IMR-90 (cell line): ENCODE data around the gene SYNGR3. TPM values are rescaled to one million over a fixed set of nuclear protein-coding genes. Genes with fewer than 3 reads are reported as not detected.

ENCODE experiments used
- ATAC-seq: fragments of 200-7000 bp; cut with Tn5 transposase; 2 replicates; pipeline ENCODE4 v1.9.1; 2020; ENCODE audit warnings: low read depth, mild to moderate bottlenecking, moderate library complexity
- BruUV-seq: library from RNA; stranded (reverse); fragments of 400-500 nt; replicated peaks from 2 replicates; lab custom pipeline; 2021; lab: Mats Ljungman, UMichigan
- CTCF ChIA-PET: fragments of 300-600 bp; formaldehyde crosslinking; extraction: SDS; loops from one replicate; lab custom pipeline; 2021; ENCODE audit warnings: antibody characterized with exemption; lab: Yijun Ruan, JAX
- POLR2A ChIA-PET: fragments of 300-600 bp; sonication (Branson Sonifier 250); formaldehyde crosslinking; loops from one replicate; lab custom pipeline; 2022; ENCODE audit warnings: antibody characterized with exemption; ENCODE audit not compliant: unreplicated experiment; lab: Charles Lee
- DNase-seq: peaks from one replicate; pipeline ENCODE4 v3.0.0; 2013
- H2AFZ ChIP-seq: replicated peaks from 2 replicates; pipeline ENCODE3; 2013; ENCODE audit warnings: low read length, mild to moderate bottlenecking; ENCODE audit not compliant: poor library complexity
- H2AK5ac ChIP-seq: 2 replicates; pipeline ENCODE4 v1.6.1; 2013; ENCODE audit warnings: low read depth, low read length, inconsistent platforms
- H2AK9ac ChIP-seq: replicated peaks from 2 replicates; pipeline ENCODE3; 2013; ENCODE audit warnings: mild to moderate bottlenecking, low read depth, low read length, moderate library complexity; ENCODE audit not compliant: poor library complexity
- H2BK120ac ChIP-seq: 2 replicates; pipeline ENCODE4 v1.6.1; 2013; ENCODE audit warnings: low read depth, low read length, inconsistent platforms
- H2BK15ac ChIP-seq: 3 replicates; pipeline ENCODE4 v1.6.1; 2013; ENCODE audit warnings: low read depth, low read length, inconsistent platforms
- H2BK20ac ChIP-seq: 2 replicates; pipeline ENCODE4 v1.6.1; 2013; ENCODE audit warnings: low read depth, mild to moderate bottlenecking, inconsistent platforms, low read length, moderate library complexity
- H2BK5ac ChIP-seq: 2 replicates; pipeline ENCODE4 v1.6.1; 2013; ENCODE audit warnings: mild to moderate bottlenecking, low read depth, low read length, inconsistent platforms; ENCODE audit not compliant: poor library complexity, severe bottlenecking
- H3K14ac ChIP-seq: replicated peaks from 2 replicates; pipeline ENCODE4 v1.6.1; 2013; ENCODE audit warnings: low read depth, low read length, inconsistent platforms
- H3K18ac ChIP-seq: 2 replicates; pipeline ENCODE4 v1.6.1; 2013; ENCODE audit warnings: low read depth, low read length, control low read depth
- H3K23ac ChIP-seq: 2 replicates; pipeline ENCODE4 v1.6.1; 2013; ENCODE audit warnings: low read depth, low read length, inconsistent platforms
- H3K27ac ChIP-seq: 2 replicates; pipeline ENCODE4 v1.5.1; 2013; ENCODE audit warnings: mild to moderate bottlenecking, control low read depth, low read length; ENCODE audit not compliant: insufficient read depth
- H3K27me3 ChIP-seq: 2 replicates; pipeline ENCODE4 v1.6.1; 2013; ENCODE audit warnings: low read length; ENCODE audit not compliant: control insufficient read depth, insufficient read depth
- H3K36me3 ChIP-seq: 2 replicates; pipeline ENCODE4 v1.6.1; 2013; ENCODE audit warnings: low read length, mixed read lengths; ENCODE audit not compliant: control insufficient read depth, insufficient read depth
- H3K4ac ChIP-seq: 2 replicates; pipeline ENCODE4 v1.6.1; 2013; ENCODE audit warnings: low read depth, low read length, inconsistent platforms
- H3K4me1 ChIP-seq: 2 replicates; pipeline ENCODE4 v1.6.1; 2013; ENCODE audit warnings: low read length, mixed read lengths; ENCODE audit not compliant: control insufficient read depth, insufficient read depth
- H3K4me2 ChIP-seq: 2 replicates; pipeline ENCODE4 v1.6.1; 2013; ENCODE audit warnings: low read depth, mild to moderate bottlenecking, control low read depth, low read length, moderate library complexity
- H3K4me3 ChIP-seq: 2 replicates; pipeline ENCODE4 v1.5.1; 2013; ENCODE audit warnings: low read depth, mild to moderate bottlenecking, control low read depth, low read length, moderate library complexity; ENCODE audit not compliant: insufficient read depth
- H3K56ac ChIP-seq: 2 replicates; pipeline ENCODE4 v1.6.1; 2013; ENCODE audit warnings: low read length, inconsistent platforms; ENCODE audit not compliant: insufficient read depth; ENCODE audit errors: extremely low read depth
- H3K79me1 ChIP-seq, 2 experiments: 2 replicates each; pipeline ENCODE4 v1.6.1; 2013; ENCODE audit warnings: low read length in 2 of 2, inconsistent platforms in 1 of 2, low read depth in 1 of 2
- H3K9ac ChIP-seq: 2 replicates; pipeline ENCODE4 v1.6.1; 2013; ENCODE audit warnings: low read depth, low read length, control low read depth
- H3K9me1 ChIP-seq: 2 replicates; pipeline ENCODE4 v1.6.1; 2013; ENCODE audit warnings: low read length, inconsistent platforms; ENCODE audit not compliant: insufficient read depth
- H3K9me3 ChIP-seq: 2 replicates; pipeline ENCODE4 v1.6.1; 2013; ENCODE audit warnings: low read length; ENCODE audit not compliant: control insufficient read depth, insufficient read depth
- H4K20me1 ChIP-seq: 2 replicates; pipeline ENCODE4 v1.6.1; 2013; ENCODE audit warnings: low read length, inconsistent platforms; ENCODE audit not compliant: insufficient read depth
- H4K5ac ChIP-seq: 2 replicates; pipeline ENCODE4 v1.6.1; 2013; ENCODE audit warnings: mild to moderate bottlenecking, low read depth, low read length, control low read depth
- H4K8ac ChIP-seq, 2 experiments: 2 replicates each; pipeline ENCODE4 v1.6.1; 2013; ENCODE audit warnings: low read depth in 2 of 2, low read length in 2 of 2, control low read depth in 1 of 2, inconsistent platforms in 1 of 2
- H4K91ac ChIP-seq: 2 replicates; pipeline ENCODE4 v1.6.1; 2013; ENCODE audit warnings: low read depth, low read length, inconsistent platforms; ENCODE audit not compliant: insufficient read depth
- BHLHE40 ChIP-seq: fragments of 150-350 bp; IDR thresholded peaks from 2 replicates; pipeline ENCODE4 v1.6.1; 2016; ENCODE audit warnings: mild to moderate bottlenecking, low read depth, low read length
- CEBPB ChIP-seq: IDR thresholded peaks from 2 replicates; pipeline ENCODE4 v1.6.1; 2012; ENCODE audit warnings: low read depth, low read length, improper control_type of control experiment
- FOS ChIP-seq: fragments of 150-350 bp; IDR thresholded peaks from 2 replicates; pipeline ENCODE4 v1.6.1; 2016; ENCODE audit warnings: low read depth, low read length
- MAZ ChIP-seq: IDR thresholded peaks from 2 replicates; pipeline ENCODE4 v1.6.1; 2012; ENCODE audit warnings: low read depth, mild to moderate bottlenecking, low read length, improper control_type of control experiment, moderate library complexity, borderline replicate concordance
- MXI1 ChIP-seq: IDR thresholded peaks from 2 replicates; pipeline ENCODE4 v1.6.1; 2012; ENCODE audit warnings: low read depth, mild to moderate bottlenecking, low read length, moderate library complexity, borderline replicate concordance
- RCOR1 ChIP-seq: IDR thresholded peaks from 2 replicates; pipeline ENCODE4 v1.6.1; 2012; ENCODE audit warnings: mild to moderate bottlenecking, low read length, improper control_type of control experiment; ENCODE audit not compliant: insufficient replicate concordance
- SMC3 ChIP-seq: fragments of 150-350 bp; IDR thresholded peaks from 2 replicates; pipeline ENCODE4 v1.6.1; 2016; ENCODE audit warnings: low read depth, mild to moderate bottlenecking, antibody characterized with exemption, low read length, moderate library complexity
- WGBS, 2 experiments: methylation state at CpG; one replicate each; pipeline versions ENCODE4 v1.1.5 to v1.1.7; 2013; ENCODE audit warnings: missing lambda C conversion rate in 2 of 2; ENCODE audit not compliant: insufficient read length in 1 of 2; ENCODE audit errors: extremely low coverage in 2 of 2; 5-methylcytosine and 5-hydroxymethylcytosine counted together
- dilution Hi-C: fragments of 300-500 bp; cut with HindIII; formaldehyde crosslinking; loops from one replicate; pipeline ENCODE4 v1.14.3; 2018; ENCODE audit warnings: low sequenced_read_pairs; ENCODE audit not compliant: unreplicated experiment
- in situ Hi-C: fragments of 300-500 bp; cut with MboI; formaldehyde crosslinking; loops from 3 replicates; pipeline ENCODE4 v1.14.3; 2019; ENCODE audit warnings: low sequenced_read_pairs, inconsistent platforms, mixed read lengths
- intact Hi-C: fragments of 100-400 bp; cut with micrococcal nuclease; formaldehyde crosslinking; loops from 2 replicates; pipeline ENCODE4 v1.10.0; 2022
- polyA plus RNA-seq, 3 experiments: library from polyadenylated mRNA; depleted of rRNA; stranded (reverse); fragments of >200 nt; gene quantifications; 2 replicates each; pipeline ENCODE4 v1.2.3, GENCODE V29; 2012; ENCODE audit warnings: low replicate concordance in 1 of 3
- total RNA-seq: library from RNA; depleted of rRNA; stranded (reverse); fragments of >200 nt; gene quantifications from 2 replicates; pipeline ENCODE4 v1.2.3, GENCODE V29; 2012

Gene SYNGR3
- total and polyA plus RNA-seq, 2 of the 4 experiments (the other 2 are of a cell fraction) = 1.8 to 5.8 TPM

DNA sequence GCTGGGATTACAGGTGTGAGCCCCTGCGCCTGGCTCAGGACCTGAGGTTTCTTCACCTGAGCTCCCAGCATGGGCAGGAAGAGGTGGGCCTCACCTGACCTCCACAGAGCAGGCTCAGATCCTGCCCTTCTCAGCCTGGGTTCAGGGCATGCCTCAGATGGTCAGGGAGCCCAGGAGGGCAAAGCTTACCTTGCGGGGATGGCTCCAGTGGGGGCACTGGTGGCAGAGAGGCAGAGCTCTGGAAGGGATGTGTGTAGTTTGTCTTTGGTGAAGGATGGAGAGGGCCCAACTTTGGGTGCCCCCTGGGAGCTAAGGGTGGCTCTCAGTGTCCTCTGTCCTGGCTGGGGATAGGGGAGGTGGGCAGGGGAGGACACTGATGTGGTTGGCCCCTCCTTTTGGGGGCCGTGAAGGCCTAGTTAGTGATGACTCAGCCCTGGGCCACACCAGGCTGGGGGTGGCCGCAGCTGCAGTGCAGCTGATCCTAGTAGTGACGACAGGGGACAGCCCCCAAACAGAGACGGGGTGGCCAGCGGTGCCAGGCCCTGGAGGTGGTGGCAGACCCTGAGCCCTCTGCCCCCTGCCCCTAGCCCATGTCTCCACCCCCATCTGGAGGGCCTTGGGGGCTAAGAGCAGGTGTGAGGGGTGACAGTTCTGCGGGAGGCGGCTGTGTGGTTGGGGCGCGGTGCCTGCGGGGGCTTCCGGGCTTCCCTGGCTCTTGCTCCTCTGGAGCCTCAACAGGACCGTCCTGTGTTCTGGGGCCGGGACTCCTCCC, 42.7 kb downstream of the SYNGR3 start:
- Histone ChIP-seq H2BK120ac (peak overlapping the region; percentile 97), H3K4me2 (peak overlapping the region; percentile 31; the same call in 1 of the 2 replicates), H3K4me3 (no peak overlapping the region), H3K4me1 (peaks cover 54% of the 10 kb centered on the region), H2AFZ (peak overlapping the region; percentile 83), H3K56ac (peak overlapping the region; percentile 57; the same call in 1 of the 2 replicates), H2AK5ac (peak overlapping the region; percentile 99), H2BK15ac (peak overlapping the region; percentile 98), H4K91ac (peak overlapping the region; percentile 100), H3K27me3 (no peaks in the 10 kb centered on the region), H4K5ac (peak overlapping the region; percentile 59), H2BK20ac (peak overlapping the region; percentile 58), H3K36me3 (peaks cover 33% of the 10 kb centered on the region), H3K9me1 (peaks cover 18% of the 10 kb centered on the region), H3K79me1 (peaks cover 17 to 79% of the 10 kb centered on the region in 2 experiments), H3K9ac (peak overlapping the region; percentile 74), H3K23ac (peak overlapping the region; percentile 65; the same call in 1 of the 2 replicates), H2AK9ac (peak overlapping the region; percentile 100), H3K14ac (peak overlapping the region; percentile 41), H3K18ac (peak overlapping the region; percentile 11; the same call in 1 of the 2 replicates), H4K8ac (peak overlapping the region; percentile 87 to 100), H3K9me3 (no peaks in the 10 kb centered on the region), H2BK5ac (peak overlapping the region; percentile 97), H3K4ac (peak overlapping the region; percentile 99), H3K27ac (peak overlapping the region; percentile 98), H4K20me1 (peaks cover 13% of the 10 kb centered on the region)
- CTCF ChIA-PET = interaction anchor here (1.0 kb wide), 1 partner anchor 114 kb away, joined by 3 read pairs; no protein-coding TSS in a partner anchor
- intact Hi-C loops = no loop called here
- POLR2A ChIA-PET = interaction anchor here (1.2 kb wide), 1 partner anchor 12 kb away, joined by 6 read pairs; no protein-coding TSS in a partner anchor
- DNase-seq = peak; percentile 49
- in situ Hi-C loops = no loop called here
- 20% methylated on average over 1 of the region's 15 CpGs; no CpG with 5 or more reads in 1 of the 2 experiments for WGBS, 2 experiments
- TF ChIP-seq BHLHE40 = no peak
- no peak for TF ChIP-seq RCOR1
- peak; percentile 57; the same call in 1 of the 2 replicates for TF ChIP-seq MAZ
- peak; percentile 34; the same call in 1 of the 2 replicates for TF ChIP-seq FOS
- TF ChIP-seq SMC3 = no peak
- TF ChIP-seq MXI1 = no peak
- no peak for TF ChIP-seq CEBPB
- ATAC-seq = peak; percentile 7; the same call in 1 of the 2 replicates
- dilution Hi-C loops = no loop called here
- no TSS peak for BruUV-seq
